ENCODE data around the gene CHL1.
A peak's percentile ranks its signal among the peaks of the same experiment; 100 is the strongest.
"Not testable (repeated sequence)": the region's sequence is repeated elsewhere in the genome, so short reads cannot be mapped to it uniquely, and the experiment has no call there.

The CHL1 gene

GRCh38 chr3:331881-332280 is 135.3 kb downstream of the CHL1 start:
- no peak for DNase-seq (ENCODE audit: low read depth in 3 of 3)

- no peak for DNase-seq (ENCODE audit: low read depth in 3 of 3)
Observed at GRCh38 chr3:332701-333100, 136.1 kb downstream of the CHL1 start.

GRCh38 chr3:335240-335639 is 138.7 kb downstream of the CHL1 start:
- no peak for DNase-seq (ENCODE audit: low read depth in 3 of 3)

GRCh38 chr3:339351-339750 is 142.8 kb downstream of the CHL1 start:
- DNase-seq (ENCODE audit: low read depth in 3 of 3): no peak

GRCh38 chr3:341998-342397 is 145.4 kb downstream of the CHL1 start:
- no peak for DNase-seq (ENCODE audit: low read depth in 3 of 3)

- no peak for DNase-seq (ENCODE audit: low read depth in 3 of 3)
Observed at GRCh38 chr3:346186-346585, 149.6 kb downstream of the CHL1 start.

- DNase-seq (ENCODE audit: low read depth in 3 of 3): no peak
Observed at GRCh38 chr3:347581-347980, 151.0 kb downstream of the CHL1 start.

GRCh38 chr3:350871-351371 is 154.4 kb downstream of the CHL1 start:
- no peak for DNase-seq (ENCODE audit: low read depth in 3 of 3)

GRCh38 chr3:352599-352998 is 156.0 kb downstream of the CHL1 start:
- no peak for DNase-seq (ENCODE audit: low read depth in 3 of 3)

GRCh38 chr3:353191-353739 is 156.7 kb downstream of the CHL1 start:
- DNase-seq (ENCODE audit: low read depth in 3 of 3): no peak

GRCh38 chr3:354432-354831 is 157.9 kb downstream of the CHL1 start:
- DNase-seq (ENCODE audit: low read depth in 3 of 3): peak in 1 of 3 donors; percentile 18

GRCh38 chr3:355622-356021 is 159.1 kb downstream of the CHL1 start:
- DNase-seq (ENCODE audit: low read depth in 3 of 3): no peak

GRCh38 chr3:356952-357351 is 160.4 kb downstream of the CHL1 start:
- no peak for DNase-seq (ENCODE audit: low read depth in 3 of 3)

GRCh38 chr3:359672-360071 is 163.1 kb downstream of the CHL1 start:
- no peak for DNase-seq (ENCODE audit: low read depth in 3 of 3)

GRCh38 chr3:362681-363338 is 166.2 kb downstream of the CHL1 start:
- DNase-seq (ENCODE audit: low read depth in 3 of 3): no peak

GRCh38 chr3:364287-364686 is 167.7 kb downstream of the CHL1 start:
- DNase-seq (ENCODE audit: low read depth in 3 of 3): no peak

- no peak for DNase-seq (ENCODE audit: low read depth in 3 of 3)
Observed at GRCh38 chr3:365268-365667, 168.7 kb downstream of the CHL1 start.

GRCh38 chr3:366253-366652 is 169.7 kb downstream of the CHL1 start:
- not testable (repeated sequence) for DNase-seq (ENCODE audit: low read depth in 3 of 3)

GRCh38 chr3:373193-373779 is 176.7 kb downstream of the CHL1 start:
- no peak for DNase-seq (ENCODE audit: low read depth in 3 of 3)

- DNase-seq (ENCODE audit: low read depth in 3 of 3): no peak
Observed at GRCh38 chr3:374459-374858, 177.9 kb downstream of the CHL1 start.

- no peak for DNase-seq (ENCODE audit: low read depth in 3 of 3)
Observed at GRCh38 chr3:377158-377561, 180.6 kb downstream of the CHL1 start.

GRCh38 chr3:380801-381200 is 184.2 kb downstream of the CHL1 start:
- no peak for DNase-seq (ENCODE audit: low read depth in 3 of 3)

- no peak for DNase-seq (ENCODE audit: low read depth in 3 of 3)
Observed at GRCh38 chr3:385151-385550, 188.6 kb downstream of the CHL1 start.

Data from stimulated activated CD4-positive, alpha-beta T cell treated with anti-CD3 and anti-CD28 coated beads, TNF-alpha, amount 100 ng/mL, for 48 hours (primary cell).